ENCODE results near the gene CARD10. TPM values are rescaled to one million over a fixed set of nuclear protein-coding genes. Genes with fewer than 3 reads are reported as not detected.
A peak's percentile ranks its signal among the peaks of the same experiment; 100 is the strongest.

The CARD10 gene
- total and polyA plus RNA-seq, 2 of the 13 experiments (the other 11 are each of a cell fraction or from before 2014, with no cell fraction given): 35.2 to 55.8 TPM

GRCh38 chr22:37566903-37567798 is 47.9 kb upstream of the CARD10 start (continued):
- TF ChIP-seq TEF (CRISPR knock-in tag; IDR thresholded peaks at IDR 0.05) (no peak), ZNF747 (CRISPR knock-in tag; IDR thresholded peaks at IDR 0.05; ENCODE audit: borderline replicate concordance) (0 out of 2 replicates have a peak, but pooled peaks have one; percentile 46), NR2F6 (IDR thresholded peaks at IDR 0.05) (no peak; the same call in 1 of the 2 replicates), NR2F6 (CRISPR knock-in tag; IDR thresholded peaks at IDR 0.05) (peak; percentile 58; the same call in 1 of the 2 replicates), NONO (IDR thresholded peaks at IDR 0.05) (no peak), NONO (CRISPR knock-in tag; conservative IDR thresholded peaks at IDR 0.05) (peak; percentile 42; the same call in 1 of the 2 replicates), BATF2 (CRISPR knock-in tag; IDR thresholded peaks at IDR 0.05) (no peak), TCF7L2 (IDR thresholded peaks at IDR 0.05; ENCODE audit: low read depth, low read length) (no peak), ZNF788 (CRISPR knock-in tag; IDR thresholded peaks at IDR 0.05; ENCODE audit: borderline replicate concordance) (no peak; the same call in 1 of the 2 replicates), CHCHD3 (CRISPR knock-in tag; IDR thresholded peaks at IDR 0.05) (no peak), CSRNP2 (CRISPR knock-in tag; conservative IDR thresholded peaks at IDR 0.05; ENCODE audit: low read depth) (no peak), ZNF609 (CRISPR knock-in tag; IDR thresholded peaks at IDR 0.05; ENCODE audit: borderline replicate concordance) (no peak), KDM5B (CRISPR knock-in tag; IDR thresholded peaks at IDR 0.05; ENCODE audit: borderline replicate concordance) (no peak), FUBP1 (CRISPR knock-in tag; IDR thresholded peaks at IDR 0.05; ENCODE audit: borderline replicate concordance) (no peak), ZNF558 (CRISPR knock-in tag; IDR thresholded peaks at IDR 0.05; ENCODE audit: borderline replicate concordance) (no peak; the same call in 1 of the 2 replicates), POGK (CRISPR knock-in tag; conservative IDR thresholded peaks at IDR 0.05) (0 out of 2 replicates have a peak, but pooled peaks have one; percentile 13)

Data from HepG2 (cell line).